GM19328 (cell line): ENCODE results near the gene BAG5.
"Not testable (repeated sequence)": the region's sequence is repeated elsewhere in the genome, so short reads cannot be mapped to it uniquely, and the experiment has no call there.

Source experiments
- ATAC-seq: cut with Tn5 transposase; IDR thresholded peaks from one replicate; pipeline ENCODE4 v1.9.1; 2021; ENCODE audit warnings: mild to moderate bottlenecking, moderate library complexity; ENCODE audit not compliant: unreplicated experiment

BAG5 gene

GRCh38 chr14:103512701-103513611, 49.5 kb downstream of the BAG5 start:
- no peak for ATAC-seq

GRCh38 chr14:103512180-103512579, 50.3 kb downstream of the BAG5 start:
- not testable (repeated sequence) for ATAC-seq

- ATAC-seq = no peak
Observed at GRCh38 chr14:103510724-103511693, 51.4 kb downstream of the BAG5 start.

- no peak for ATAC-seq
Observed at GRCh38 chr14:103509864-103510723, 52.4 kb downstream of the BAG5 start.

- ATAC-seq = no peak
Observed at GRCh38 chr14:103508521-103509329, 53.7 kb downstream of the BAG5 start.

GRCh38 chr14:103507751-103508150, 54.7 kb downstream of the BAG5 start:
- ATAC-seq = no peak
